Measurements from ENCODE around the gene FEM1A.

- TF ChIP-seq CTCF (IDR thresholded peaks at IDR 0.05) (no peak), EZH2 (IDR thresholded peaks at IDR 0.05; ENCODE audit: borderline replicate concordance, insufficient read depth, low read depth, low read length, poor library complexity, severe bottlenecking) (no peak)
These were observed 33.5 kb upstream of the FEM1A start for GRCh38 chr19:4758082-4758481.
